AG04449 (cell line): ENCODE data around the gene TBK1.

ENCODE experiments used
- CTCF ChIA-PET: fragments of 350-600 bp; formaldehyde crosslinking; extraction: SDS; loops from one replicate; lab custom pipeline; 2021; ENCODE audit warnings: antibody characterized with exemption; lab: Yijun Ruan, JAX
- POLR2A ChIA-PET: fragments of 400-600, 350-600 bp; formaldehyde crosslinking; extraction: SDS; loops from one replicate; lab custom pipeline; 2020; ENCODE audit warnings: antibody characterized with exemption, inconsistent platforms; lab: Yijun Ruan, JAX
- DNase-seq: peaks from one replicate; pipeline ENCODE4 v3.0.0-alpha.2; 2010; ENCODE audit warnings: low read depth, low spot score
- H3K4me3 ChIP-seq: 2 replicates; pipeline ENCODE4 v1.5.1; 2011; ENCODE audit warnings: low read depth, mild to moderate bottlenecking, control low read depth, low read length
- TF ChIP-seq, protein P1 (sequence below): IDR thresholded peaks from one replicate; pipeline ENCODE4 v1.5.1; 2011; ENCODE audit warnings: mild to moderate bottlenecking, moderate library complexity, low read length, control low read depth, inconsistent platforms; ENCODE audit not compliant: insufficient read depth; ENCODE audit errors: missing control alignments

Gene TBK1

DNA sequence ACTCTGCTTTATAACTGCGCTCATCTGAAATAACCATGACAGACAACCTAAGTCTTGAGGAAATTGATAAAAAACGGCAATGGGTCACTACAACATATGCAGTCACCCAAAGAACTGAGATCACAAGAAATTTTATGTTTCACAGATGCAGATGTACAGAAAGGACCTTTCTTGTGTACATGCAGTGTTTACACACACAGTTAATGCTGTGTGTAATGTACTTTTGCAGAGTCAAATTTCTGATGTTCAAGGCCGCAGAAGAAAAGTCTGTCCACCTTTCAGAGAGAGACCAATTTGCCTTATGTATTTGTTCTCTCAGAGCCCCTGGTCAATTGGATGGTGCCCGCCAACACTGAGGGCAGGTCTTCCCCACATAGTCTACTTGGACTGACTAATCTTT lies 23.0 kb upstream of the TBK1 start:
- CTCF ChIA-PET, result no interaction called here
- TF ChIP-seq, protein P1, sequence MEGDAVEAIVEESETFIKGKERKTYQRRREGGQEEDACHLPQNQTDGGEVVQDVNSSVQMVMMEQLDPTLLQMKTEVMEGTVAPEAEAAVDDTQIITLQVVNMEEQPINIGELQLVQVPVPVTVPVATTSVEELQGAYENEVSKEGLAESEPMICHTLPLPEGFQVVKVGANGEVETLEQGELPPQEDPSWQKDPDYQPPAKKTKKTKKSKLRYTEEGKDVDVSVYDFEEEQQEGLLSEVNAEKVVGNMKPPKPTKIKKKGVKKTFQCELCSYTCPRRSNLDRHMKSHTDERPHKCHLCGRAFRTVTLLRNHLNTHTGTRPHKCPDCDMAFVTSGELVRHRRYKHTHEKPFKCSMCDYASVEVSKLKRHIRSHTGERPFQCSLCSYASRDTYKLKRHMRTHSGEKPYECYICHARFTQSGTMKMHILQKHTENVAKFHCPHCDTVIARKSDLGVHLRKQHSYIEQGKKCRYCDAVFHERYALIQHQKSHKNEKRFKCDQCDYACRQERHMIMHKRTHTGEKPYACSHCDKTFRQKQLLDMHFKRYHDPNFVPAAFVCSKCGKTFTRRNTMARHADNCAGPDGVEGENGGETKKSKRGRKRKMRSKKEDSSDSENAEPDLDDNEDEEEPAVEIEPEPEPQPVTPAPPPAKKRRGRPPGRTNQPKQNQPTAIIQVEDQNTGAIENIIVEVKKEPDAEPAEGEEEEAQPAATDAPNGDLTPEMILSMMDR, result no peak
- POLR2A ChIA-PET, result interaction anchor here (0.5 kb wide), 1 partner anchor 15 kb away, joined by 3 read pairs; no protein-coding TSS in a partner anchor
- no peak overlapping the region for H3K4me3 ChIP-seq
- DNase-seq, result no peak

DNA sequence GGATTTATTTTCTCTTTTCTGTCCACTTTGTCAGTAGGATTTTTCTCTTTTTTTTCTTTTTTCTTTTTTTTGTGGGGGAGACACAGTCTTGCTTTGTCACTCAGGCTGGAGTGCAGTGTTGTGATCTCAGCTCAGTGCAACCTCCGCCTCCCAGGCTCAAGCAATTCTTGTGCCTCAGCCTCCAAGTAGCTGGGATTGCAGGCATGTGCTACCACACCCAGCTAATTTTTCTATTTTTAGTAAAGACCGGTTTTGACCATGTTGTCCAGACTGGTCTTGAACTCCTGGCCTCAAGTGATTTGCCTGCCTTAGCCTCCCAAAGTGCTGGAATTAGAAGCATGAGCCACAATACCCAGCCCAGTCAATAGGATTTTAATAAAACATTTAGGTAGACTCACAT lies 21.0 kb upstream of the TBK1 start:
- ChIA-PET CTCF (interaction anchor here (0.9 to 1.2 kb wide), 2 partner anchors 10 to 17 kb away, joined by 3 read pairs; no protein-coding TSS in a partner anchor), POLR2A (interaction anchor here (0.6 kb wide), 1 partner anchor 11 kb away, joined by 3 read pairs; no protein-coding TSS in a partner anchor)
- TF ChIP-seq, protein P1, result no peak
- no peak overlapping the region for H3K4me3 ChIP-seq
- no peak for DNase-seq

DNA sequence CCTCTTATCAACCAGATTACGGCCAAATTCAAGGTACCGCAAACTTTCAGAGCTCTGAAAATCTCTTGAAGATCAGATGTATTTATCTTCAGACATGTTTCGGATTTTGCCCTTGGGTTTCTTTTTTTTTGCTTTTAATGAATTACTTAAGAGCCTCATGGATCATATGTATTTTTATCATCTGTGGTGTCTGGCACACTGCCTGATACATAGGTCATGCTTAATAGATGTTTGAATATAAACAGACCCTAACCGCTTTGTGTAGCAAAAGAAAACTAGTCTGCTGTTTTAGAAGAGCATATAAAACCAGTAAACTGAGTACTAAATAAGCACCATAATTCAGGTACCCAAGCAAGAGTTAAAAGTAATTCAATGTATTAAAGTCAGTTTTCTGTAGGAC lies 20.1 kb upstream of the TBK1 start:
- no peak overlapping the region for H3K4me3 ChIP-seq
- ChIA-PET POLR2A (no interaction called here), CTCF (no interaction called here)
- TF ChIP-seq, protein P1, result no peak
- DNase-seq, result no peak

DNA sequence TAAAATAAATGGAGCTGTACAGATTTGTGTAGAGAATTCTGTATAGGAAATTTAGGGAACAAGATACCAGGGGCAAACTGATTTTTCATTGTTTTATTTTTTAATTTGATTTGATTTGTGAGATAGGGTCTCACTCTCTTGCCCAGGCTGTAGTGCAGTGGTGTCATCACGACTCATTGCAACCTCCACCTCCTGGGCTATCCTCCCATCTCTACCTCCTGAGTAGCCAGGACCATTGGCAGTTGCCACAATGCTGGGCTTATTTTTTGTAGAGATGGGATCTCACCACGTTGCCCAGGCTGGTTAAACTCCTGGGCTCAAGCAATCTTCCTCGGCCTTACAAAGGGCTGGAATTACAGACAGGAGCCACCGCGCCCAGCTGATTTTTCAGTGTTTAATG lies 18.0 kb upstream of the TBK1 start:
- TF ChIP-seq, protein P1, result no peak
- no peak for DNase-seq
- POLR2A ChIA-PET, result no interaction called here
- CTCF ChIA-PET, result interaction anchor here (1.0 kb wide), 1 partner anchor 114 kb away, joined by 3 read pairs; no protein-coding TSS in a partner anchor
- H3K4me3 ChIP-seq, result no peak overlapping the region

DNA sequence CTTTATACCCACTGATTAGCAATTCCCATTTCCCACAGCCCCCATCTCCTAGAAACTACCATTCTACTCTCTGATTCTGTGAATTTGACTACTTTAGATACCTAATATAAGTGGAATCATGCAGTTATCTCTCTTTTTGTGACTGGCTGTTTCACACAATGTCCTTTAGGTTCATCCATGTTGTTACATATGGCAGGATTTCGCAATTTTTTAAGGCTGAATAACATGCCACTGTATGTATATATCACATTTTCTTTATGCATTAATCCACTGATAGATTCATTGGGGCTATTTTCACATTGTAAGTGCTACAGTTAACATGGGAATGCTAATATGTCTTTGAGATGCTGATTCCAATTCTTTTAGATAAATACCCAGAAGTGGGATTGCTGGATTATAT lies 11.8 kb upstream of the TBK1 start:
- no peak overlapping the region for H3K4me3 ChIP-seq
- ChIA-PET POLR2A (no interaction called here), CTCF (no interaction called here)
- TF ChIP-seq, protein P1, result no peak
- DNase-seq, result no peak

DNA sequence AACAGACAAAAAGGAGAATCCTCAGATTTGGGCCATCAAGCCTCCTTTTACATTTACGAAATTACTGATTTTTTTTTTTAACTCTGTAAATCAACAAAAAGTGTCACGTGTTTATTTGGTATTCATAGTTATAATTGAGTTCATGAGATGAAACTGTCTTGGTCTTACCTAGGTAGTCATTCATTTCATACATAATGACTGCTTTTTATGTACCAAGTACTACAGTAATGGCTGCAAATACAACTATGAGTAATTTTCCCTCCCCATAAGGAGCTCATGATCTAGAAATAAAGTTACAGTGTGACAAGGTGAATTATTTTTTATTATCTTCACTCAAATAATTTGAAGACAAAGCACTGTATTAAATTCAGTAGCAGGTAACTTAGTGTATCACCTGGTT lies 6.4 kb upstream of the TBK1 start:
- no peak for DNase-seq
- no peak overlapping the region for H3K4me3 ChIP-seq
- ChIA-PET POLR2A (interaction anchor here (1.2 kb wide), 1 partner anchor 9 kb away, joined by 4 read pairs; no protein-coding TSS in a partner anchor), CTCF (interaction anchor here (0.6 to 1.2 kb wide), 2 partner anchors 8 to 16 kb away, joined by 4 to 5 read pairs; no protein-coding TSS in a partner anchor)
- TF ChIP-seq, protein P1, result no peak
